HG03558 (cell line): ENCODE measurements around the gene SMPD4.
"Not testable (repeated sequence)": the region's sequence is repeated elsewhere in the genome, so short reads cannot be mapped to it uniquely, and the experiment has no call there.

Experiments used
- ATAC-seq: cut with Tn5 transposase; IDR thresholded peaks from one replicate; pipeline ENCODE4 v1.9.1; 2021; ENCODE audit warnings: moderate number of reproducible peaks; ENCODE audit not compliant: unreplicated experiment; ENCODE audit errors: extremely low read depth

Gene SMPD4

GRCh38 chr2:130181325-130181879 is at the start of gene SMPD4:
TSS of gene SMPD4 (minus strand) at chr2:130181602. CDS start at chr2:130176592, 5,010 bp downstream.
- peak; percentile 31 for ATAC-seq

- not testable (repeated sequence) for ATAC-seq
Observed at GRCh38 chr2:130230907-130231306, 49.5 kb upstream of the SMPD4 start.

- not testable (repeated sequence) for ATAC-seq
Observed at GRCh38 chr2:130230376-130230775, 49.0 kb upstream of the SMPD4 start.

- ATAC-seq: not testable (repeated sequence)
Observed at GRCh38 chr2:130229161-130229510, 47.7 kb upstream of the SMPD4 start.

GRCh38 chr2:130228467-130229160 is 47.2 kb upstream of the SMPD4 start:
- ATAC-seq: not testable (repeated sequence)

- ATAC-seq: not testable (repeated sequence)
Observed at GRCh38 chr2:130228005-130228404, 46.6 kb upstream of the SMPD4 start.

- ATAC-seq: peak; percentile 63
Observed at GRCh38 chr2:130222523-130222922, 41.1 kb upstream of the SMPD4 start.

GRCh38 chr2:130220505-130220904 is 39.1 kb upstream of the SMPD4 start:
- not testable (repeated sequence) for ATAC-seq

- not testable (repeated sequence) for ATAC-seq
Observed at GRCh38 chr2:130219147-130219546, 37.7 kb upstream of the SMPD4 start.

- not testable (repeated sequence) for ATAC-seq
Observed at GRCh38 chr2:130207051-130207450, 25.6 kb upstream of the SMPD4 start.

GRCh38 chr2:130203150-130203549 is 21.7 kb upstream of the SMPD4 start:
- ATAC-seq: not testable (repeated sequence)

- ATAC-seq: not testable (repeated sequence)
Observed at GRCh38 chr2:130202518-130202917, 21.1 kb upstream of the SMPD4 start.

GRCh38 chr2:130198343-130198742 is 16.9 kb upstream of the SMPD4 start, which contains the start of gene TUBA3E:
TSS of gene TUBA3E (minus strand) at chr2:130198439. CDS start at chr2:130198360, 79 bp downstream.
- ATAC-seq: no peak

GRCh38 chr2:130196052-130196451 is 14.7 kb upstream of the SMPD4 start:
- not testable (repeated sequence) for ATAC-seq

- not testable (repeated sequence) for ATAC-seq
Observed at GRCh38 chr2:130195089-130195635, 13.8 kb upstream of the SMPD4 start.

- not testable (repeated sequence) for ATAC-seq
Observed at GRCh38 chr2:130193824-130194223, 12.4 kb upstream of the SMPD4 start.

GRCh38 chr2:130192451-130192850 is 11.0 kb upstream of the SMPD4 start:
- ATAC-seq: not testable (repeated sequence)

- ATAC-seq: not testable (repeated sequence)
Observed at GRCh38 chr2:130191319-130191718, 9.9 kb upstream of the SMPD4 start.

GRCh38 chr2:130190237-130190636 is 8.8 kb upstream of the SMPD4 start:
- no peak for ATAC-seq

- not testable (repeated sequence) for ATAC-seq
Observed at GRCh38 chr2:130188958-130189357, 7.6 kb upstream of the SMPD4 start.
